Stomach (tissue), 9 donors: ENCODE results near the gene UBA52. TPM values are rescaled to one million over a fixed set of nuclear protein-coding genes. Genes with fewer than 3 reads are reported as not detected.

Source experiments
- DNase-seq, 2 donors: peaks; one replicate each; pipeline versions ENCODE4 v3.0.0 to v3.0.0-alpha.2; 2013 to 2019
- H3K27ac ChIP-seq, 5 donors: fragments of 200-600 bp in 4 of 5; sonication (generic) in 4 of 5; one replicate each; pipeline ENCODE4 v1.5.1; 2013 to 2019; ENCODE audit warnings: mild to moderate bottlenecking in 1 of 5, moderate library complexity in 1 of 5
- H3K27me3 ChIP-seq, 3 donors: fragments of 200-600 bp; sonication (generic); one replicate each; pipeline ENCODE4 v1.5.1; 2017 to 2019; ENCODE audit warnings: mixed run types in 1 of 3
- H3K36me3 ChIP-seq, 4 donors: fragments of 200-600 bp; sonication (generic); 1 replicate in 3 of 4; 2 replicates in 1 of 4; pipeline ENCODE4 v1.5.1; 2016 to 2019
- H3K4me1 ChIP-seq, 4 donors: fragments of 200-600 bp; sonication (generic); one replicate each; pipeline ENCODE4 v1.5.1; 2016 to 2019
- H3K4me3 ChIP-seq, 4 donors: fragments of 200-600 bp; sonication (generic) in 3 of 4; one replicate each; pipeline ENCODE4 v1.5.1; 2016 to 2019; ENCODE audit warnings: mild to moderate bottlenecking in 1 of 4
- H3K9me3 ChIP-seq, 4 donors: fragments of 200-600 bp; sonication (generic); one replicate each; pipeline ENCODE4 v1.5.1; 2016 to 2019
- EP300 ChIP-seq: sonication (generic); formaldehyde crosslinking; IDR thresholded peaks from one replicate; pipeline ENCODE4 v1.6.1; 2017; ENCODE audit warnings: antibody characterized with exemption
- POLR2A ChIP-seq, 4 donors: fragments of 450-650 bp; IDR thresholded peaks; one replicate each; pipeline ENCODE4 v1.6.1; 2016; ENCODE audit warnings: antibody characterized with exemption in 4 of 4, control low read depth in 2 of 4, mild to moderate bottlenecking in 1 of 4, moderate library complexity in 1 of 4
- POLR2AphosphoS5 ChIP-seq, 3 donors: sonication (generic); formaldehyde crosslinking; IDR thresholded peaks; one replicate each; pipeline ENCODE4 v1.6.1; 2016; ENCODE audit warnings: antibody characterized with exemption in 3 of 3
- WGBS, 5 donors: extraction: QIAGEN DNeasy Blood & Tissue Kit in 3 of 5; methylation state at CpG; one replicate each; pipeline versions ENCODE4 v1.1.5 to v1.1.7; 2013 to 2018; 5-methylcytosine and 5-hydroxymethylcytosine counted together
- intact Hi-C: fragments of 100-400 bp; cut with DNase I; formaldehyde crosslinking; loops from one replicate; pipeline ENCODE4 v1.15.1; 2023; ENCODE audit warnings: low total_unique reads
- polyA plus RNA-seq, 3 donors: library from polyadenylated mRNA; stranded (reverse); fragments of 200-250 nt; gene quantifications; one replicate each; pipeline ENCODE4 v1.2.3, GENCODE V29; 2013
- total RNA-seq, 5 donors: library from RNA; depleted of rRNA; stranded (reverse); fragments of >200 nt; gene quantifications; one replicate each; pipeline versions ENCODE4 v1.1.0 to v1.2.3, GENCODE V29; 2014 to 2016
- TF ChIP-seq, protein P1 (sequence below), 7 experiments: fragments of 450-650 bp in 4 of 7; fragments of 200-600 bp in 3 of 7; sonication (generic) in 3 of 7; IDR thresholded peaks; one replicate each; pipeline ENCODE4 v1.5.1; 2016 to 2019; ENCODE audit warnings: antibody characterized with exemption in 7 of 7, control low read depth in 2 of 7, mild to moderate bottlenecking in 1 of 7
- donor health status: healthy with polysubstance abuse.
- donor health status: Bipolar disorder and iron deficiency.
- donor health status: healthy.

UBA52 gene
- total and polyA plus RNA-seq, 8 donors, result 84.3 to 1,681 (median 493) TPM

DNA sequence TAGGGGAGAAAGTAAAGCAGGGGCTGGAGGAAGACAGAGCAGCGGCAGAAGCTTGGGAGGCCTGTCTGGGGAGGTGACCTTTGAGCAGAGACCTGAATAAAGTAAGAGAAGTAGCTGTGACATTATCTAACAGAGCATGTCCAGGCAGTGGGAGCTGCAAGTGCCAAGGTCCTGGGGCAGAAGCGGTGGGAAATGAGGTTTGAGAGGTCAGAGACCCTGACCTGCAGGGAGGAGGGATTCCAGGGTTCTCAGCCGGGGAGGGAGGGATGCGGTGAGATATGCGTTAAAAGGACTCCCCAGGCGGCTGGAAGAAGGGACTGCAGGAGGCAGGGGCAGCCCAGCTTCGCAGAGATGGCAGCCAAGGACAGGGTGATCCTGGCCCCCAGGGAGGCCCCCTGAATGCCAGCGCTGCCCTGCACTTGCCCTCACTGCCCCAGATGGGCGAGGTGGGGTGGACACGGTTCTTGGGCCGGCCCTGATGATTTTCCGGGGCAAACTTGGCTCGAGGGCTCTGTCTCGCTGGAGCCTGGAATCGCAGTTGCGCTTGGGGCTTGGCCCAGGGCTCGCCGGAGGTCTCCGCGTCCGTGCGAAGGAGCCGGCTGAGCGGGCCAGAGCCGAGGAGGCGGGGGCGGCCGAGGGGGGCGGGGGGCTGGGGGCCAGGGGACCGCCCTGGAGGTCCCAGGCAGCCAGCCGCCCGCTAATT is 31.7 kb downstream of the UBA52 start:
- no peak for DNase-seq
- TF ChIP-seq, protein P1, sequence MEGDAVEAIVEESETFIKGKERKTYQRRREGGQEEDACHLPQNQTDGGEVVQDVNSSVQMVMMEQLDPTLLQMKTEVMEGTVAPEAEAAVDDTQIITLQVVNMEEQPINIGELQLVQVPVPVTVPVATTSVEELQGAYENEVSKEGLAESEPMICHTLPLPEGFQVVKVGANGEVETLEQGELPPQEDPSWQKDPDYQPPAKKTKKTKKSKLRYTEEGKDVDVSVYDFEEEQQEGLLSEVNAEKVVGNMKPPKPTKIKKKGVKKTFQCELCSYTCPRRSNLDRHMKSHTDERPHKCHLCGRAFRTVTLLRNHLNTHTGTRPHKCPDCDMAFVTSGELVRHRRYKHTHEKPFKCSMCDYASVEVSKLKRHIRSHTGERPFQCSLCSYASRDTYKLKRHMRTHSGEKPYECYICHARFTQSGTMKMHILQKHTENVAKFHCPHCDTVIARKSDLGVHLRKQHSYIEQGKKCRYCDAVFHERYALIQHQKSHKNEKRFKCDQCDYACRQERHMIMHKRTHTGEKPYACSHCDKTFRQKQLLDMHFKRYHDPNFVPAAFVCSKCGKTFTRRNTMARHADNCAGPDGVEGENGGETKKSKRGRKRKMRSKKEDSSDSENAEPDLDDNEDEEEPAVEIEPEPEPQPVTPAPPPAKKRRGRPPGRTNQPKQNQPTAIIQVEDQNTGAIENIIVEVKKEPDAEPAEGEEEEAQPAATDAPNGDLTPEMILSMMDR (IDR thresholded peaks at IDR 0.05), result no peak
- TF ChIP-seq POLR2A (IDR thresholded peaks at IDR 0.05), result no peak
- no peak for TF ChIP-seq POLR2AphosphoS5 (IDR thresholded peaks at IDR 0.05)
- TF ChIP-seq EP300, result no peak
- intact Hi-C loops, result no loop called here
- no peaks in the 10 kb centered on the region for H3K36me3 ChIP-seq
- H3K4me1 ChIP-seq, result peaks cover 23 to 37% (median 35%) of the 10 kb centered on the region in 4 donors
- H3K27me3 ChIP-seq, result peaks cover 38 to 96% (median 77%) of the 10 kb centered on the region in 3 donors
- no peak overlapping the region for H3K4me3 ChIP-seq
- 6 to 32% (median 9%) methylated on average over 7 to 32 of the region's 32 CpGs for WGBS, 5 donors
- H3K9me3 ChIP-seq, result no peaks in the 10 kb centered on the region
- H3K27ac ChIP-seq, result no peak overlapping the region

DNA sequence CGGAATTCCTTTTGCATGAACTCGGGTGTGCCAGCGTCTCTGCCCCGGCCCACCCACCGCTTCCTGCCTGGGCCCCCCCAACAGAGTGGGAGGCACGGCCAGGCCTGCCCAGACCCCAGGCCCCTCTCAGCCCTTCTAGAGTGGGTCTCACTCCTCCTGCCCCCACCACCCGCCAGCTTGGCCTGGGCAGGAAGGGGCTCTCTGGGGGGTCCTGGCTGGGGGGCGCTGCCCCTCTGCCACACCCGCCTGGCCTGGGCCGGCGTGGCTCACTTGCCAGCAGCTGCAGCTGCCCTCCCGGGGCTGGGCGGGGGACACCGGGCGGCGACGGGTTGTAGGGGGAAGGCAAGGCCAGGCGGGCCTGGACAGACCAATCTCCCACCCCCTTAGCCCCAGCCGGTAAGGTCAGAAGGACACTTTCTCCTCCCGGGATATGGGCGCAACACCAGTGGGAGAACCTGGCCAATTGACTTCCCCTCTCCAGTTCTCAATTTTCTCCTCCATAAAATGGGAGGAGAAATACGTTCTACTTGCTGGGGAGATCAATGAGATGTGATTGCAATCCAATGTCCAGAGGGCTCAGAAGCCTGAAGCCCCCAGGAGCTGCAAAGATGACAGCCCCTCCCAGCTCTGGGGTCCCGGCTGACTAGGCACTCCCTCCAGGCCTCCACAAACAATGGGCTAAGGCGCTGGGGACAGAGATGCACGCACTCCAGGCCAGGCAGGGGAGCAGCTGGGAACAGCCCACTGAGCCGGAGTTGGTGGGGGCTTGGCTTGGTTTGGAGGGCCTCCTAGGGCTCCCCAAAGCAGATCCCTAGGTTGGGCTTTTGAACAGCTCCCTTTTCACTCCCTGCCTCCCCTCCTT is 32.5 kb downstream of the UBA52 start:
- Histone ChIP-seq H3K4me1 (peaks cover 23 to 37% (median 35%) of the 10 kb centered on the region in 4 donors), H3K4me3 (no peak overlapping the region), H3K27ac (no peak overlapping the region), H3K9me3 (no peaks in the 10 kb centered on the region), H3K36me3 (no peaks in the 10 kb centered on the region), H3K27me3 (peaks cover 39 to 96% (median 77%) of the 10 kb centered on the region in 3 donors)
- TF ChIP-seq EP300 (no peak), POLR2AphosphoS5 (IDR thresholded peaks at IDR 0.05) (no peak), POLR2A (IDR thresholded peaks at IDR 0.05) (no peak)
- TF ChIP-seq, protein P1 (IDR thresholded peaks at IDR 0.05), result no peak
- WGBS, 5 donors, result 8 to 33% (median 19%) methylated on average over 19 to 26 of the region's 26 CpGs
- intact Hi-C loops, result no loop called here
- DNase-seq, result no peak

DNA sequence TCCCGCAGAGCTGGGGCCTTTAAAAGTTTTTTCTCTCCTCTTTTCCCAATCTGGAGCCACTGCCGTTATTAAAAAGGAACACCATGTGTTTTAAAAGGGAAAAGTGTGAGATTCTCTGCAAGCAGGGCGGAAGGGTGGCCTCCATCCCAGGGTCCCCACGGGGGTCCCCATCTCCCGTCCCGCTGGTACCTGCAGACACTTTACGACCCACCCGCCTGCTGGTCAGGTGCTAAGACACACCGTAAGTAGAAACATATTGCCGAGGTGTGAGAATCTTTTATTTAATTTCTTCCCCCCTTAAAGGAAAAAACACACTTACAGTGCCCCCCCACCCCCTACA is 33.1 kb downstream of the UBA52 start:
- WGBS, 5 donors, result 12 to 36% (median 19%) methylated on average over 10 of the region's 10 CpGs
- intact Hi-C loops, result no loop called here
- no peak for DNase-seq
- Histone ChIP-seq H3K4me1 (peaks cover 23 to 37% (median 35%) of the 10 kb centered on the region in 4 donors), H3K4me3 (peak overlapping the region in 1 of 4 donors; percentile 33), H3K27ac (no peak overlapping the region), H3K9me3 (no peaks in the 10 kb centered on the region), H3K36me3 (no peaks in the 10 kb centered on the region), H3K27me3 (peaks cover 44 to 96% (median 76%) of the 10 kb centered on the region in 3 donors)
- no peak for TF ChIP-seq POLR2AphosphoS5 (IDR thresholded peaks at IDR 0.05)
- TF ChIP-seq, protein P1 (IDR thresholded peaks at IDR 0.05), result no peak
- TF ChIP-seq POLR2A (IDR thresholded peaks at IDR 0.05), result no peak
- no peak for TF ChIP-seq EP300

DNA sequence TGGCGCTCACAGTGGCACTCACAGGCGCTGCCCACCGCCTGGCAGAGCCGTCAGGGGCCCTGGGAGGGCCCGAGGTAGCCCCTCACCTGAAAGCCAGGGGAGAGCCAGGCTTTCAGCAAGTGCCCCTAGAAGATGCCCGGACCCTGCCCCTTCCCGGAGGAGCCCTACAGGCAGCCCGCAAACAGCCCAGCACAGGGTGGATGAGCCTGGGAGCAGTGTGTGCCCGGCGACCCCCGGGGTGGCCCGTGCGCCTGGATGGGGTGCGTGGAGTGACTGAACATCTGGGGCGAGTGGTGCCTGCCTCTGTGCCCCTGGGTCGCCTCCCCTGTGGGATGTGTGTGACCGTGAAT is 33.5 kb downstream of the UBA52 start:
- H3K4me3 ChIP-seq, result peak overlapping the region in 2 of 4 donors; percentile 27 to 33

More for the DNA sequence above, 33.5 kb downstream of the UBA52 start:
- H3K27ac ChIP-seq, result no peak overlapping the region
- no peak for DNase-seq
- no peaks in the 10 kb centered on the region for H3K9me3 ChIP-seq
- TF ChIP-seq, protein P1 (IDR thresholded peaks at IDR 0.05), result no peak
- no peak for TF ChIP-seq POLR2A (IDR thresholded peaks at IDR 0.05)
- TF ChIP-seq EP300, result no peak
- no peak for TF ChIP-seq POLR2AphosphoS5 (IDR thresholded peaks at IDR 0.05)
- no peaks in the 10 kb centered on the region for H3K36me3 ChIP-seq
- peaks cover 23 to 37% (median 35%) of the 10 kb centered on the region in 4 donors for H3K4me1 ChIP-seq
- intact Hi-C loops, result no loop called here
- WGBS, 5 donors, result 9 to 17% (median 15%) methylated on average over 9 to 17 of the region's 17 CpGs
- peaks cover 48 to 96% (median 80%) of the 10 kb centered on the region in 3 donors for H3K27me3 ChIP-seq
